A204.1 (cell line): ENCODE results near the gene MPP3.
A peak's percentile ranks its signal among the peaks of the same experiment; 100 is the strongest.

Experiments used
- FAIRE-seq: peaks from 2 replicates; lab custom pipeline; 2012; peaks lifted over from hg19 to GRCh38; lab: Jason Lieb, UNC

Gene MPP3

DNA sequence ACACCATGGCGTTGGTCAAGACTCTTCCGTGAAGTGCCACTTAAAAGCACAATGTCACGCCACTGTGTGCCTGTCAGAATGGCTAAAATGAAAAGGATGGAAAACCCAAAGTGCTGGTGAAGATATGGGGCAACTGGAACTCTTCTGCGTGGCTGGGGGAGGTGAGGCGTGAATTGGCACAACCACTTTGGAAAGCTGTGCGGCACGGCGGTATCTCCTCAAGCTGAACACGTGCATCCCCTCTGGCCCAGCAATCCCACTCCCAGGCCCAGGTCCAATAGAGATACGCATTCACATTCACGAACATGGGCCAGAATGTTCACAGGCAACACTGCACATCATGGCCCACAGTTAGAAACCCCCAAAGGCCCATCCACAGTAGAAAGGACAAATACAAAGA lies 63.1 kb downstream of the MPP3 start:
- no peak for FAIRE-seq

DNA sequence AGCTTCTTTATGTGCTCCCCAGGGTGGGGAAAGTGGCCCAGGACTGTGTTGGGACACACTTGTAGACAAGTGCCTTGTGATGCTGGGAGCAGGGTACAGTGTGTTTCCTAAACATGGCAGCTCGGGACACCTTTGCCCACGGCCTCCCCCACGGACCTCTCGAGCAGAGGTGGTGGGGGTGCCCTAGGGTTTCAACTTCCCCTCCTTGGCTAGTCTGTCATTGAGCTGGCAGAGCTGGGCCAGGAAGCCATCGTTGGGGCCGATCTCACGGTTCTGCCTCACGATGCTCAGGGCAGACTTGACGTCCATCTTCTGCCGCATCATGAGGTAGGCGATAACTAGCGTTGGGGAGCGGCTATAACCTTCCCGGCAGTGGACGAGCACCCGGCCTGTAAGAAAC lies 63.5 kb downstream of the MPP3 start:
- no peak for FAIRE-seq

- no peak for FAIRE-seq
These were observed 64.0 kb downstream of the MPP3 start for GRCh38 chr17:43768943-43769342.

DNA sequence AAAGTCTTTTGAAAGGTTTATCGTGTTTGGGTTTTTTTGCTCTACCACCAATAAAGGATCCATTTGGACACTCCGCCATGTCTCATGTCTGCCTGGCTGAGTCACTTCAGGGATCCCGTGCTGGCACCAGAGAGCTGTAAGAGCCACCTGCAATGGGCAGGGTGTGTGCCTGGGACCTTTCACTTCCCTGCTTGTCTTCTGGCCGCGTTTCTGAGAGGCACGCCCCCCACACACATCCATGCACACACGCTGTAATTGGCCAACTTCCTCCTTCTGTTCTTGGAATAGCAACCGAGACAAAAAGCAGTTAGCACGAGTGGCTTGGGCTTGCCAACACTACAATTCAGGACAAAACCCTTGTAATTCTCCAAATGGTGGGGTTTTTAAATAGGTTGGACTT lies 64.6 kb downstream of the MPP3 start:
- no peak for FAIRE-seq

GRCh38 chr17:43767713-43768059 lies 65.3 kb downstream of the MPP3 start:
- no peak for FAIRE-seq

DNA sequence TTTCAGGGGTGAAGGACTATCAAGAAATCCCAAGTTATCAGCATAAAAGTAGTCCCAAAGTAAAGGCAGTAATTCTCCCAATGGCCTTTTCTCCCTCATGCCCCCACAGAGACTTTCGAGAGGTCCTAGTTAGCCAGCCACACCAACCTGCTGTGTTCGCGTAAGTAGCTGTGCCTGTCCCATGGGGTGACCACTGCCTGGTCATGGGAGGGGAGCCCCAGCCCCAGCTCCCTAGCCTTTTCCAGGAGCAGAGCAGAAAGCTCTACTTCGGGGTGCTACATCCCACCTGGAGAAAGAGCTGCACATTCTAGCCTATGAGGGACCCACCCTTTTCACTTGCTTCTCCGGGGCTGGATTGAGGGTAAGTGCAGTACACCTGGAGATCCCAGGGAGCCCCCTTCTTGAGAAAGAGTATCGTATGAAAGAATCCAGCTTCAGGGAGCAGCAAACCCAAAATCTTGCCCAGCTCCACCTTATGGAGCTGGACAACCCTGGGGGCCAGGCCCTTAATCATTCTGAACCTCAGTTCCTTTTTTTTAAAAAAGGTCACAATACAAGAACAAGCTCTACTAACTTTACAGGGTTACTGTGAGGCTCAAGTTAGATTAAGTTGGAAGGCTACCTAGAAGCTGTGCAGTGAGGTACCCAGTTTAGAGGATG lies 65.8 kb downstream of the MPP3 start:
- no peak for FAIRE-seq

DNA sequence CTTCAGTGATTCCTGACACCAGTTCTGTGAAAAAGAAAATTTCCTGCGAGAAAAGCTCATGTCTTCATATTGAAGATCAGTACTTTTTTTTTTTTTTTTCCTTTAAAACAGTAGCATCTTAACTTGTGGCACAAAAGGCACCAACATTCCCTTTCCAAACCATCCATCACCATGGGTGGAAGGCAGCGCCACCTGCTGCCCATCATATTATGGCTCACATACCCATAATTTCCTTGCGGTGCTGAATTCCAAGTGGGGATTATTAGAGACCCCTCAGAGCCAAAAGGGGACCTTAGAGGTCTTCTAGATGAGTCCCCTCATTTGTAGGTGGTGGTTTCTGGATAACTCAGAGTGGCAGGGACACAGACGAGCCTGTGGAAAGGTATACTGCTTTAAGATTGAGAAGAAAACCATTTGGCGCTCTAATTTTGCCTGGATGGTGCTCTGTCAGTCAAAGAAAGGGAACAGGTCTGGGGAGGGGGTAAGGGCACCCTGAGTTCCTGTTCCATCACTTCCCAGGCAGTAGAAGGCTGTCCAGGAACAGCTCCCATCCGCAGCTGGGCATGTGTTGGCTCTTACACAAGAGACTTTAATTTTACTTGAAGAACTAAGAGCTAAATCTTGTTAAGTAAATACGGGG lies 66.4 kb downstream of the MPP3 start:
- FAIRE-seq: peak; percentile 43

DNA sequence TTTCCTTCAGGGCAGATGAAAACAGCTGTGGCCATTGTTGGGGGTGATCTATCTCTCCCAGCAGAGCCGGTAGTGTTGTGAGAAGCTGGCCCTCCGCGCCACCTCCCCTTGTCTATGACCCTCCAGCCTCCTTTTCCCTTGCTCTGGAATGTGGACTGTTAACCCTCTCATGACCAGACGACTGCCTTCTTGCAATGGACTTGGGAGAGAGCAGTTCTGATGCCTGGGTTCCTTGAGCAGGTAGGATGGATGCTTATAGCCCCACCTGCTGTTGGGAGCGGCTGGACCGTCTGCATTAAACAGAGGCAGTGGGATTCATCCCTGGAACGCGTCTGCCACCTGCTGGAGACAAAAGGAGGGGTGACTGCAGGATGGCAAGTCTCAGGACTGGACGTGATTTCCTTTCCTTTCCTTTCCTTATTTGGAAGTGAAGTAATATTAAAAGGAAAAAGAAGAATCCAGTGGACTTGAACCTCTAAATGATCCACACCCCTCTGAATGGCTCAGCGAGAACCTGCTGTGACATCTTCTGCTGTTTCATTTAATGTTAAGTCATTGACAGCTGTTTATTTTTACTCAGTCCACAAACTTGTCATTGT lies 72.6 kb downstream of the MPP3 start:
- FAIRE-seq: peak; percentile 97

DNA sequence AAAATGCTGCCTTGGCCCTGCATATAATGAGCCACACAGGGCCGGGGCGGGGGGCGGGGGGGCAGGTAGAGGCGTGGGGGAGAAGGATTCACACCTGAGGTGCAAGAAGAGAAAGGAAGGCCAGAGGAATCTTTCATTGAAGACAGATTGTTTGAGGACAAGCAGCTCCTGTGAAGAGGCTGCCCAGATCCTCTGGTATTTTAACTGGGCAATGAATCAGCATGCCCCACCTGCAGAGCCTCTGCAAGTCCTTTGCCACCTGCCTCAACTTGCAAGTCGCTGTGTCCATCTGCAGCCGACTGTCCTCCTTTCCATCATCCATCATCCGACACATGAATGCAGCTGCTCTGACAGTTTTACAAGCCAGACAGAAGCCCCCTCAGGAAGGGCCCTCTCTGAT lies 73.1 kb downstream of the MPP3 start:
- no peak for FAIRE-seq

DNA sequence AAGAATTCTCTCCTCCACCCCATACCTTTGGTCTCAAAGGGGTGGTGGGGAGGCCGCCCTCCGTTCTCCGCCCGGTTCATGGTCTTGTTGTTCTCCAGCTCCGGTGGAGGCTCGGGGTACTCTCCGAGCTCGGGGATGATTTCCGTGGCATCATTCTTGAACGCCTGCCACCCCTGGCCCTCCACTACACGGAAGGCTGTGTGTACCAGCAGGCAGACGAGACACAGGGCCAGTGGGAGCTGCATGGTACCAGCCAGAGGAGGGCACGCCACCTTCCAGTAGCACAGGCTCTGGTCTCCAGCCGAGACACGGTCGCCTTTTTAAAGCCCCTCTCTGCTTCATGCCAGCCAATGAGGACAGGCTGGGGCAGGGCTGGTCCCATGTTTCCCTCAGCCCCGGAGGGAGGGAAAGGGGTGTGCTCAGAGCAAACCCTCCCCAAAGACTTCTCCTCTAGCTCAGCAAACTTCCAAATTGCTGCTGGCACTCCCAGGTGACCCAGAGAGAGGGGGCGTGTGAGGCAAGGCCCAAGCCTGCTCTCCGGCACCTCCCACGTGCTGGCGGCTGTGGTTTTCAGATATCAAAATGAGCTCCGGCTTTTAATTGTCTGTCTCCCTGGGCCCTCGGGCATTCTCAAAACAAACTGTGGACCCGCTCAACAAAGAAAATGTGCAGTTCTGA lies 74.3 kb downstream of the MPP3 start, which contains the start of gene SOST:
Gene SOST, minus strand, starts transcription at position 295 of the 678 bp plus-strand sequence. Its CDS starts 50 bp downstream, at position 245.
- no peak for FAIRE-seq

DNA sequence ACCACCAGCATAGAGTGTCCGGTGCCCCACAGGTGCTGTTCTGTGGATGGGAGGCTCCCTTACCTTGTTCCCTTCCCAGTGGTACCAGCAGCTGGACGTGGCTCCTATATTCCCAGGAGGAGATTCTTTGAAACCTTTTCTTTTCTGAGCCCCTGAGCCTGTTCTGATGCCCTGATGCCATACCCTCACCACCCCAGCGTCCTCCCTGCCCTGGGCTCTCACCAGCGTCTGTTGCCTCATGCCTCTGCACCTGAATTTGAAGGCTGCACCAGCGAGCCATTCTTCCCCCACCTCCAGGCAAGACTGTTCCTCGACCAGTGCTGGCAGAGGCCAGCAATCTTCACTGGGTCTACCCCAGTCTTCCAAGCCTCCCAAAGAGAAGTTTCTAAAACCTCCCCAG lies 74.9 kb downstream of the MPP3 start:
- FAIRE-seq: no peak

- FAIRE-seq: no peak
These were observed 75.7 kb downstream of the MPP3 start for GRCh38 chr17:43757171-43757660.

GRCh38 chr17:43756201-43756600 lies 76.7 kb downstream of the MPP3 start:
- no peak for FAIRE-seq

DNA sequence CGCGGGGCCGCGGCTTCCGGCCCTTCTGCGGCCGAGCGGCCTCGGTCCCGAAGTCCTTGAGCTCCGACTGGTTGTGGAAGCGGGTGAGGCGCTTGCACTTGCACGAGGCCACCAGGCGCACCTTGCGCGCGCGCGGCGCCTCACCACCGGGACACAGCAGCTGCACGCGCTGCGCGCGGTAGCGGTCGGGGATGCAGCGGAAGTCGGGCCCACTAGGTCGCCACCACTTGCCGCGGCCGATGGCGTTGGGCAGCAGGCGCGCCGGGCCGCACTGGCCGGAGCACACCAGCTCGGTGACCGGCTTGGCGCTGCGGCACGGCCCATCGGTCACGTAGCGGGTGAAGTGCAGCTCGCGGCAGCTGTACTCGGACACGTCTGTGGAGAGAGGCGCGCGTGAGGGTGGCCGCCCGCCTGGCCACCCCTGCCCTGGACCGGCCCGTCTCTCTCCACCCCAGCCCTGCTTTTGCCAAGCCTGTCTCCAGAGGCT lies 77.5 kb downstream of the MPP3 start:
- no peak for FAIRE-seq

DNA sequence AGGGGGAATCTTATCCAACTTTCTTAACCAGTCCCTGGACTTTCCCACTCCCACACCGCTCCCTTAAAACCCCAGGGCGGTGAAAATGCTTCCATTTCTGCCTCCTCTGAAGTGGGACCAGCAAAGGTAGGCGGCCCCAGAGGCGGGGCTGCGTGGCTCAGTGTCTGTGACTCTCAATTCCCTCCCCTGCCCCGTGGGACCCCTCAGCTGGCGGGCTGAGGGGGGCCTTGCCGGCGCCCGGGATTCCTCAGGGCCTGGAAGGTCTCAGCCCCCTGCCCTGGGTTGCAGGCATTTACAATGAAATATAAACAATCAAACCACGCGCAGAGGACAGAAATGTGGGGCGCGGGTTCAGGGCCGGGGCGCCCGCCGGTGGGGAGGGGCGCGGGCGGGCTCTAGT lies 78.0 kb downstream of the MPP3 start:
- no peak for FAIRE-seq

DNA sequence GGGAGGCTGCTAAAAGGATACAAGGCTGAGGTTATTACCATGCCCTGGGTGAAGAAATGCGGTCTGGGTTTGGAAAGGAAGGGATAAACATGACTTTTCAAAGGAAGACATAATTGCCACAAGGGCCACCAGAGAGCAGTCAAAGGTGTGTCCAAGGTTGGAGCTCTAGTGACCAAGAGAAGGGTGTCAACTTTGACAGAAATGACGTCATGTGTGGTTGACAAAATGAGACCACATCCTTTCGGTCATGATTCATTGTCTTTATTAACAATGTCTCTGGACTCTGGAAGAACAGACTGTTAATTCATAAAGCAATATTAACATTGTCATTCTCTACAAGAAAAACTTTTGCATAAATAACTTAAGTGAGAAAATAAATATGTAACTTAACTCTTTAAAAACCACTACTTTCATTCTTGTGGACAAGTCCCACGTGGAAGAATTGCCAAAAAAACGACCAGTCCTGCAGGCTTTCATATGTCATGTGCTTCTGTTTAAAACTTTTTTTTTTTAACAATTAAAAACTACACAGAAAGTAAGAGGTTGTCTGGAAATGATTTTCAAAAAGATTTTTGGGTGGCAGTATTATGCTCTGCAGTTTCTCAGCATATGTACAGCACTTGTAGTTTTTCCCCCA lies 79.3 kb downstream of the MPP3 start:
- no peak for FAIRE-seq
